Iris pigment epithelial cell (primary cell): ENCODE results near the gene ZNF839.
"Not testable (repeated sequence)": the region's sequence is repeated elsewhere in the genome, so short reads cannot be mapped to it uniquely, and the experiment has no call there.

Experiments
- DNase-seq: peaks from one replicate; pipeline ENCODE4 v3.0.0-alpha.2; 2011; ENCODE audit warnings: low read depth

The ZNF839 gene

GRCh38 chr14:102319351-102320032 lies at the start of gene ZNF839:
Gene ZNF839 (plus strand): TSS chr14:102319746. CDS start chr14:102319766, 20 bp downstream.
- DNase-seq = peak; percentile 85

- DNase-seq = peak; percentile 77
Measured at GRCh38 chr14:102272392-102272791, 47.2 kb upstream of the ZNF839 start.

GRCh38 chr14:102275866-102276265 lies 43.7 kb upstream of the ZNF839 start:
- peak; percentile 50 for DNase-seq

GRCh38 chr14:102277874-102278630 lies 41.5 kb upstream of the ZNF839 start:
- DNase-seq = no peak

GRCh38 chr14:102278631-102278935 lies 41.0 kb upstream of the ZNF839 start:
- DNase-seq = no peak

GRCh38 chr14:102279282-102279681 lies 40.3 kb upstream of the ZNF839 start:
- DNase-seq = no peak

GRCh38 chr14:102279688-102280348 lies 39.7 kb upstream of the ZNF839 start:
- peak; percentile 99 for DNase-seq

- DNase-seq = peak; percentile 98
Measured at GRCh38 chr14:102280376-102280962, 39.1 kb upstream of the ZNF839 start.

- DNase-seq = no peak
Measured at GRCh38 chr14:102282751-102283465, 36.6 kb upstream of the ZNF839 start.

GRCh38 chr14:102283631-102284129 lies 35.9 kb upstream of the ZNF839 start:
- DNase-seq = no peak

GRCh38 chr14:102285106-102285505 lies 34.4 kb upstream of the ZNF839 start:
- no peak for DNase-seq

GRCh38 chr14:102288139-102288538 lies 31.4 kb upstream of the ZNF839 start:
- DNase-seq = no peak

GRCh38 chr14:102292441-102292840 lies 27.1 kb upstream of the ZNF839 start:
- no peak for DNase-seq

- DNase-seq = peak; percentile 77
Measured at GRCh38 chr14:102293781-102294180, 25.8 kb upstream of the ZNF839 start.

- DNase-seq = peak; percentile 61
Measured at GRCh38 chr14:102295270-102295669, 24.3 kb upstream of the ZNF839 start.

- no peak for DNase-seq
Measured at GRCh38 chr14:102297436-102298170, 21.9 kb upstream of the ZNF839 start.

- not testable (repeated sequence) for DNase-seq
Measured at GRCh38 chr14:102298303-102299070, 21.1 kb upstream of the ZNF839 start.

GRCh38 chr14:102303664-102304063 lies 15.9 kb upstream of the ZNF839 start:
- no peak for DNase-seq

GRCh38 chr14:102304611-102305506 lies 14.7 kb upstream of the ZNF839 start, which contains the start of gene MOK:
Gene MOK (minus strand): TSS chr14:102305164. CDS start chr14:102304968, 196 bp downstream.
- DNase-seq = peak; percentile 94
